ENCODE results near the gene CPT1B. TPM values are rescaled to one million over a fixed set of nuclear protein-coding genes. Genes with fewer than 3 reads are reported as not detected.

Gene CPT1B
- total RNA-seq, 2 experiments from 2014 or later, result 101 to 138 TPM

DNA sequence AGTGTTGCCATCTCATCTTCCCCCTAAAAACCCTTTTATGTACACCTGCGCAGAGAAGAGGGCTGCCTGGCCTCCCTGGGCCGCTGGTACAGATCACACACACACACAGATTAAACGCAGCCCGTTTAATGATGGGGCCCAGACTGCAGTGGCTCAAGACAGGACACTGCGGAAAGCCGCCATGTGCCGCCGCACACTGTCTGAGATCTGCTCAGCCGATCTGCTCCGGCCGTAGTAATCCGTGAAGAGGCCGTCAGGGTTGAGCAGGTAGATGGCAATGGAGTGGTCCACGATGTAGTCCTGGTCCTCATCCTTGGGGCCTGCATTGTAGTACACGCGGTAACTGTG, 54.8 kb downstream of the CPT1B start:
- intact Hi-C loops (cut with micrococcal nuclease; ENCODE audit: unreplicated experiment), result no loop called here
- Histone ChIP-seq H3K4me2 (ENCODE audit: low read length) (peak overlapping the region; percentile 93; the same call in 1 of the 2 replicates), H3K27ac (ENCODE audit: low read depth, low read length, poor library complexity, severe bottlenecking) (no peak overlapping the region), H4K20me1 (ENCODE audit: insufficient read depth, low read length) (no peaks in the 10 kb centered on the region), H2AFZ (ENCODE audit: low read length) (no peak overlapping the region), H3K9me3 (ENCODE audit: low read length) (no peaks in the 10 kb centered on the region), H3K36me3 (ENCODE audit: insufficient read depth, low read length) (peaks cover 66% of the 10 kb centered on the region), H3K79me2 (ENCODE audit: insufficient read depth, low read depth, low read length) (peaks cover 4% of the 10 kb centered on the region; the same call in 1 of the 2 replicates), H3K4me1 (ENCODE audit: insufficient read depth, low read length, poor library complexity, severe bottlenecking) (peaks cover 16% of the 10 kb centered on the region), H3K9me2 (ENCODE audit: insufficient read depth, low read length) (no peaks in the 10 kb centered on the region), H3K4me3 (ENCODE audit: low read depth, low read length, poor library complexity, severe bottlenecking) (no peak overlapping the region)
- no TSS peak for BruUV-seq (replicated peaks)
- no peak for TF ChIP-seq EZH2phosphoT487 (IDR thresholded peaks at IDR 0.05; ENCODE audit: borderline replicate concordance, low read depth, low read length)
- TF ChIP-seq, protein P1, sequence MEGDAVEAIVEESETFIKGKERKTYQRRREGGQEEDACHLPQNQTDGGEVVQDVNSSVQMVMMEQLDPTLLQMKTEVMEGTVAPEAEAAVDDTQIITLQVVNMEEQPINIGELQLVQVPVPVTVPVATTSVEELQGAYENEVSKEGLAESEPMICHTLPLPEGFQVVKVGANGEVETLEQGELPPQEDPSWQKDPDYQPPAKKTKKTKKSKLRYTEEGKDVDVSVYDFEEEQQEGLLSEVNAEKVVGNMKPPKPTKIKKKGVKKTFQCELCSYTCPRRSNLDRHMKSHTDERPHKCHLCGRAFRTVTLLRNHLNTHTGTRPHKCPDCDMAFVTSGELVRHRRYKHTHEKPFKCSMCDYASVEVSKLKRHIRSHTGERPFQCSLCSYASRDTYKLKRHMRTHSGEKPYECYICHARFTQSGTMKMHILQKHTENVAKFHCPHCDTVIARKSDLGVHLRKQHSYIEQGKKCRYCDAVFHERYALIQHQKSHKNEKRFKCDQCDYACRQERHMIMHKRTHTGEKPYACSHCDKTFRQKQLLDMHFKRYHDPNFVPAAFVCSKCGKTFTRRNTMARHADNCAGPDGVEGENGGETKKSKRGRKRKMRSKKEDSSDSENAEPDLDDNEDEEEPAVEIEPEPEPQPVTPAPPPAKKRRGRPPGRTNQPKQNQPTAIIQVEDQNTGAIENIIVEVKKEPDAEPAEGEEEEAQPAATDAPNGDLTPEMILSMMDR (conservative IDR thresholded peaks at IDR 0.05; ENCODE audit: low read length), result no peak
- ChIA-PET POLR2A (interaction anchor here (3.3 kb wide), 1 partner anchor 14 kb away, joined by 33 read pairs; the partner anchor contains the start of genes LMF2 and NCAPH2), CTCF (ENCODE audit: unreplicated experiment) (no interaction called here)
- no peak for DNase-seq (ENCODE audit: low spot score)

DNA sequence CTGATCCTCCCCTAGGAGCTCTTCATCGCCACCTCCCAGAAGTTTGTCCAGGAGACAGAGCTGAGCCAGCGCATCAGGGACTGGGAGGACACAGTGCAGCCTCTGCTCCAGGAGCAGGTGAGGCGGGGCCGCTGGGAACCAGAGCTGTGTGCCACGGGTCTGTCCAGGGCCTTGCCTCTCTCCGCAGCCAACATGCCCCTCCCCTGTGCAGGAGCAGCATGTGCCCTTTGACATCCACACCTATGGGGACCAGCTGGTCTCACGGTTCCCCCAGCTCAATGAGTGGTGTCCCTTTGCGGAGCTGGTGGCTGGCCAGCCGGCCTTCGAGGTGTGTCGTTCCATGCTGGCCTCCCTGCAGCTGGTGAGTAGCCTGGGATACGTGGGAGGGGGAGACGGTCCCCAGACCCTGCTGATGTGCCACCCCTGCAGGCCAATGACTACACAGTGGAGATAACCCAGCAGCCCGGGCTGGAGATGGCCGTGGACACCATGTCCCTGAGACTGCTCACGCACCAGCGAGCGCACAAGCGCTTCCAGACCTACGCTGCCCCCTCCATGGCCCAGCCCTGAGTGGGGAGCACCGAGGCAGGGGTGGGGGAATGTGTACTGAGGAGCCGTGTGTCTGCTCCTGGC, 55.3 kb downstream of the CPT1B start:
- H3K36me3 ChIP-seq (ENCODE audit: insufficient read depth, low read length), result peaks cover 72% of the 10 kb centered on the region

More for the DNA sequence above, 55.3 kb downstream of the CPT1B start:
- TSS peak; percentile 53 for BruUV-seq (replicated peaks)
- TF ChIP-seq, protein P1 (conservative IDR thresholded peaks at IDR 0.05; ENCODE audit: low read length), result no peak
- TF ChIP-seq EZH2phosphoT487 (IDR thresholded peaks at IDR 0.05; ENCODE audit: borderline replicate concordance, low read depth, low read length), result no peak
- H3K4me1 ChIP-seq (ENCODE audit: insufficient read depth, low read length, poor library complexity, severe bottlenecking), result peaks cover 16% of the 10 kb centered on the region
- H3K27ac ChIP-seq (ENCODE audit: low read depth, low read length, poor library complexity, severe bottlenecking), result no peak overlapping the region
- ChIA-PET POLR2A (interaction anchor here (0.6 to 1.3 kb wide), 3 partner anchors 15 to 598 kb away, joined by 3 to 4 read pairs (median 4); partner anchors contain the start of genes LMF2 and NCAPH2), CTCF (ENCODE audit: unreplicated experiment) (interaction anchor here (0.6 kb wide), 2 partner anchors 38 to 50 kb away, joined by 3 to 9 read pairs; no protein-coding TSS in a partner anchor)
- H3K9me2 ChIP-seq (ENCODE audit: insufficient read depth, low read length), result no peaks in the 10 kb centered on the region
- H3K4me3 ChIP-seq (ENCODE audit: low read depth, low read length, poor library complexity, severe bottlenecking), result no peak overlapping the region
- H3K4me2 ChIP-seq (ENCODE audit: low read length), result no peak overlapping the region
- no peaks in the 10 kb centered on the region for H3K9me3 ChIP-seq (ENCODE audit: low read length)
- no peak for DNase-seq (ENCODE audit: low spot score)
- H2AFZ ChIP-seq (ENCODE audit: low read length), result no peak overlapping the region
- H4K20me1 ChIP-seq (ENCODE audit: insufficient read depth, low read length), result no peaks in the 10 kb centered on the region
- H3K79me2 ChIP-seq (ENCODE audit: insufficient read depth, low read depth, low read length), result peaks cover 4% of the 10 kb centered on the region; the same call in 1 of the 2 replicates
- intact Hi-C loops (cut with micrococcal nuclease; ENCODE audit: unreplicated experiment), result no loop called here

All from OCI-LY7 (cell line).